OCI-LY3 (cell line): ENCODE data around the gene CHD9.

ENCODE experiments used
- EZH2phosphoT487 ChIP-seq: fragments of 200-600 bp; shearing (Covaris generic); IDR thresholded peaks from 2 replicates; pipeline ENCODE4 v1.6.1; 2018; ENCODE audit warnings: antibody characterized with exemption, mixed run types, low read depth
- TF ChIP-seq, protein P1 (sequence below): fragments of 200-600, 300-600 bp; sonication (generic); IDR thresholded peaks from 2 replicates; pipeline ENCODE4 v1.5.1; 2014; ENCODE audit warnings: antibody characterized with exemption, low read length, low read depth

DNA sequence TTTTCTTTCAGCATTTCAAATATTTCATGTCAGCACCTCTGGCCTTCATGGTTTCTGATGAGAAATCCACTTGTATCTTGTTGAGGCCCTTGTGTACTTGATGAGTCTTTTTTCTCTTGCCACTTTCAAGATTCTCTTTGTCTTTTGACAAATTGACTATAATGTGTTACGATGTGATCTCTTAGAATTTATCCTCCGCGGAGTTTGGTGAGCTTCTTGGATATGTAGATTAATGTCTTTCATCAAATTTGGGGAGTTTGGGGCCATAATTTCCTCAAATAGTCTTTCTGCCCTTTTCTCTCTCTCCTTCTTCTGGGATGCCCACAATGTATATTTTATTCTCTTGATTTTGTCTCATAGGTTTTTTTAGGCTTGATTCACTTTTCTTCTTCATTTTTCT, 96.0 kb downstream of the CHD9 start:
- TF ChIP-seq, protein P1, sequence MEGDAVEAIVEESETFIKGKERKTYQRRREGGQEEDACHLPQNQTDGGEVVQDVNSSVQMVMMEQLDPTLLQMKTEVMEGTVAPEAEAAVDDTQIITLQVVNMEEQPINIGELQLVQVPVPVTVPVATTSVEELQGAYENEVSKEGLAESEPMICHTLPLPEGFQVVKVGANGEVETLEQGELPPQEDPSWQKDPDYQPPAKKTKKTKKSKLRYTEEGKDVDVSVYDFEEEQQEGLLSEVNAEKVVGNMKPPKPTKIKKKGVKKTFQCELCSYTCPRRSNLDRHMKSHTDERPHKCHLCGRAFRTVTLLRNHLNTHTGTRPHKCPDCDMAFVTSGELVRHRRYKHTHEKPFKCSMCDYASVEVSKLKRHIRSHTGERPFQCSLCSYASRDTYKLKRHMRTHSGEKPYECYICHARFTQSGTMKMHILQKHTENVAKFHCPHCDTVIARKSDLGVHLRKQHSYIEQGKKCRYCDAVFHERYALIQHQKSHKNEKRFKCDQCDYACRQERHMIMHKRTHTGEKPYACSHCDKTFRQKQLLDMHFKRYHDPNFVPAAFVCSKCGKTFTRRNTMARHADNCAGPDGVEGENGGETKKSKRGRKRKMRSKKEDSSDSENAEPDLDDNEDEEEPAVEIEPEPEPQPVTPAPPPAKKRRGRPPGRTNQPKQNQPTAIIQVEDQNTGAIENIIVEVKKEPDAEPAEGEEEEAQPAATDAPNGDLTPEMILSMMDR = no peak
- TF ChIP-seq EZH2phosphoT487 = no peak
